Trophoblast cell (in vitro differentiated cells and primary cell): ENCODE data around the gene BICD2.

Experiments used
- DNase-seq, 2 donors: peaks; one replicate each; pipeline ENCODE4 v3.0.0-alpha.2; 2016
- H2AFZ ChIP-seq: 2 replicates; pipeline ENCODE4 v1.6.1; 2013; ENCODE audit warnings: low read length, moderate library complexity, mild to moderate bottlenecking; ENCODE audit not compliant: insufficient read depth, poor library complexity
- H2AK5ac ChIP-seq: 2 replicates; pipeline ENCODE4 v1.6.1; 2013; ENCODE audit warnings: mild to moderate bottlenecking, low read length
- H2BK120ac ChIP-seq: 2 replicates; pipeline ENCODE4 v1.6.1; 2013; ENCODE audit warnings: low read length, mild to moderate bottlenecking, moderate library complexity; ENCODE audit not compliant: insufficient read depth, poor library complexity
- H2BK12ac ChIP-seq: 2 replicates; pipeline ENCODE4 v1.6.1; 2013; ENCODE audit warnings: mild to moderate bottlenecking, low read length, moderate library complexity
- H2BK5ac ChIP-seq: 2 replicates; pipeline ENCODE4 v1.6.1; 2013; ENCODE audit warnings: low read length, low read depth, moderate library complexity, mild to moderate bottlenecking; ENCODE audit not compliant: poor library complexity
- H3K14ac ChIP-seq: 2 replicates; pipeline ENCODE4 v1.6.1; 2013; ENCODE audit warnings: mild to moderate bottlenecking, low read length
- H3K18ac ChIP-seq: 2 replicates; pipeline ENCODE4 v1.6.1; 2013; ENCODE audit warnings: mild to moderate bottlenecking, low read length
- H3K23ac ChIP-seq: 2 replicates; pipeline ENCODE4 v1.6.1; 2013; ENCODE audit warnings: low read length
- H3K27ac ChIP-seq: 2 replicates; pipeline ENCODE4 v1.5.1; 2013; ENCODE audit warnings: low read depth, mild to moderate bottlenecking, inconsistent platforms, low read length, moderate library complexity
- H3K27me3 ChIP-seq: 2 replicates; pipeline ENCODE4 v1.6.1; 2013; ENCODE audit warnings: inconsistent platforms, mild to moderate bottlenecking, low read length, moderate library complexity; ENCODE audit not compliant: insufficient read depth
- H3K36me3 ChIP-seq, 2 experiments: 1 replicate in 1 of 2; 2 replicates in 1 of 2; pipeline ENCODE4 v1.6.1; 2013; ENCODE audit warnings: low read length in 2 of 2, mild to moderate bottlenecking in 2 of 2, moderate library complexity in 1 of 2; ENCODE audit not compliant: insufficient read depth in 2 of 2, control insufficient read depth in 1 of 2
- H3K4ac ChIP-seq: 2 replicates; pipeline ENCODE4 v1.6.1; 2013; ENCODE audit warnings: low read depth, mild to moderate bottlenecking, low read length, moderate library complexity
- H3K4me1 ChIP-seq, 2 experiments: 1 replicate in 1 of 2; 2 replicates in 1 of 2; pipeline ENCODE4 v1.6.1; 2013; ENCODE audit warnings: low read length in 2 of 2, mild to moderate bottlenecking in 2 of 2, moderate library complexity in 1 of 2; ENCODE audit not compliant: insufficient read depth in 2 of 2, control insufficient read depth in 1 of 2
- H3K4me2 ChIP-seq: 2 replicates; pipeline ENCODE4 v1.6.1; 2013; ENCODE audit warnings: inconsistent platforms, mild to moderate bottlenecking, low read length, moderate library complexity
- H3K4me3 ChIP-seq: 2 replicates; pipeline ENCODE4 v1.5.1; 2013; ENCODE audit warnings: mild to moderate bottlenecking, low read depth, low read length, inconsistent platforms
- H3K79me1 ChIP-seq: one replicate; pipeline ENCODE4 v1.6.1; 2013; ENCODE audit warnings: low read length
- H3K79me2 ChIP-seq: 2 replicates; pipeline ENCODE4 v1.6.1; 2013; ENCODE audit warnings: low read length, mild to moderate bottlenecking; ENCODE audit not compliant: control insufficient read depth, insufficient read depth, poor library complexity
- H3K9ac ChIP-seq: 2 replicates; pipeline ENCODE4 v1.6.1; 2013; ENCODE audit warnings: mild to moderate bottlenecking, low read length
- H3K9me3 ChIP-seq: 2 replicates; pipeline ENCODE4 v1.6.1; 2013; ENCODE audit warnings: low read depth, mild to moderate bottlenecking, control low read depth, inconsistent platforms, low read length; ENCODE audit not compliant: insufficient read depth
- H4K12ac ChIP-seq: 2 replicates; pipeline ENCODE4 v1.6.1; 2013; ENCODE audit warnings: low read depth, mild to moderate bottlenecking, low read length, moderate library complexity
- H4K8ac ChIP-seq: 2 replicates; pipeline ENCODE4 v1.6.1; 2013; ENCODE audit warnings: low read depth, mild to moderate bottlenecking, low read length, moderate library complexity
- H4K91ac ChIP-seq: one replicate; pipeline ENCODE4 v1.6.1; 2013; ENCODE audit warnings: low read depth, mild to moderate bottlenecking, low read length, moderate library complexity
- WGBS: extraction: QIAGEN DNeasy Blood & Tissue Kit; methylation state at CpG from one replicate; pipeline ENCODE4 v1.1.7; 2013; ENCODE audit warnings: missing lambda C conversion rate; ENCODE audit not compliant: insufficient read length, insufficient coverage; ENCODE audit errors: extremely low coverage; 5-methylcytosine and 5-hydroxymethylcytosine counted together

Gene BICD2

DNA sequence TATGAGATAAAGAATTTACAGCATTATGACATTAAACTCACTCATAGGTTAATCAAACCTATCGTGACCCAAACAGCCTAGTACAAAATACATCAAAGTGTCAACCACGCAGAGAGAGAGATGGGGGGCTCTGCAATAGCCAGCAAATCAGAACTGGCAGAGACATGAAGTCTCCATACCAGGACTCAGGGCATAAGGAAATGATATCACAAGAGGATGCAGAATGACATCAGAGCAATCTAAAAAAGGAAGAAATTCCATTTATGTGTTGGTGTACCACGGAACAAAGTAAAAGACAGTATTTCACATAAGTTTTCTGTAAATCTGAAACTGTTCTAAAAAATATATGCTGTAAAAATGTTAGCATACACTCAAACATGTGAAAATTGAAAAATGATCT lies 24.6 kb downstream of the BICD2 start:
- H3K27ac ChIP-seq: no peak overlapping the region
- no peak overlapping the region for H3K14ac ChIP-seq
- no peak overlapping the region for H2BK5ac ChIP-seq
- WGBS: no CpG with 5 or more reads among the region's 3 CpGs
- no peaks in the 10 kb centered on the region for H3K36me3 ChIP-seq
- peaks cover 3% of the 10 kb centered on the region for H3K9me3 ChIP-seq
- H3K23ac ChIP-seq: no peak overlapping the region
- H3K4me3 ChIP-seq: no peak overlapping the region
- no peak overlapping the region for H3K9ac ChIP-seq
- H4K91ac ChIP-seq: no peak overlapping the region
- no peak overlapping the region for H2AFZ ChIP-seq
- no peak overlapping the region for H2AK5ac ChIP-seq
- no peaks in the 10 kb centered on the region for H3K27me3 ChIP-seq
- DNase-seq: no peak
- peaks cover 22% of the 10 kb centered on the region for H3K79me2 ChIP-seq
- H3K4ac ChIP-seq: peak overlapping the region; percentile 80
- H3K79me1 ChIP-seq: peaks cover 17% of the 10 kb centered on the region
- H3K4me2 ChIP-seq: no peak overlapping the region
- H4K12ac ChIP-seq: no peak overlapping the region
- H3K18ac ChIP-seq: no peak overlapping the region
- peaks cover 32 to 46% of the 10 kb centered on the region in 2 experiments for H3K4me1 ChIP-seq
- H4K8ac ChIP-seq: no peak overlapping the region
- no peak overlapping the region for H2BK12ac ChIP-seq
- no peak overlapping the region for H2BK120ac ChIP-seq

DNA sequence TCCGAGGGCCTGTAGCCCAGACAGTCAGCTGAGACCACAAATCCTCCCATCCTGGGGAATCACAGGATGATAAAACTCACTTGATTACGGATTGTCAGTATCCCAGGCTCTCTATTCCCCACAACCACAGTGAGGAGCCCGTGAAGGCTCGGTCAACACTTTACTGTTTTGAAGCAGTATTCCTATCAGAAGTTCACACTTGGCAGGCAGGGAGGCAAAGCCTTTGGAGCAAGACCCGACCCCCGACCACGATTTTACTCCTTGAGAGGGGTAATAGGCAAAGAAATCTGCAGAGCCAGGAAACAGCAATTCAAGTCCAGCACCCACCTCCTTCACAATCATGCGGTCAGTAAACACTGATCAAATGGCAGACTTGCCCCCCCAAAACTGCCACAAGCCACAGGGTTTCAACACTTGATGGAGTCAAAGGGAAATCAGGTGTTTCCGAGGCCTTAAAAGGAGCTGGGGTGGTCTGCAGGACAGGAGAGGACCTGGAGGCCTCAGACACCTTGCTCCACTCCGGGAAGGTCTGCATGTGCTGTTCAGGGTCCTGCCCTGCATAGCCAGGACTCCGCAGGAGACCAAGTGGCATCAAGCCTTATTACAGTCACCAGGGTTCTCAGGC lies 25.2 kb downstream of the BICD2 start:
- no CpG with 5 or more reads among the region's 11 CpGs for WGBS
- H4K8ac ChIP-seq: no peak overlapping the region

DNA sequence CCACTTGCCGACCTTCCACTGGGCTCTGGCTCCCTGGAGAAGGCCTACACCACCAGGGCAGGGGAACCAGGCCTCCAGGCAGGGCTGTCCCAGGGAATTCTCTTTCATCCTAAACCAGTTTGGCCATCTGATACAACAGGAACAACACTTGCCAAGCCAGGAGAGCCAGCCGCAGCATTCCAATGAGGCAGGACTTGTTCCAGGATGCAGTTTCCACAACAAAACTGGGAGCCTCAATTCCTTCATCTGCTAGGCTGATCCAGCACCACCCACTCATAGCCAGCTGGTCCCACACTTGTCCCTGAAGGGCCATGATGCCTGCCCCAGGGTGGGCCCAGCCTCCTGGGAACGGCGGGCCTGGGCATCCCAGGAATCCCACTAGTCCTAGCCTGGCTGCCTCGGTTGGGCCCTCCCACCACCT lies 26.0 kb downstream of the BICD2 start:
- peak overlapping the region; percentile 55 for H4K91ac ChIP-seq

More for the DNA sequence above, 25.2 kb downstream of the BICD2 start:
- H2AFZ ChIP-seq: peak overlapping the region; percentile 28
- H2AK5ac ChIP-seq: no peak overlapping the region
- H4K91ac ChIP-seq: peak overlapping the region; percentile 55
- H3K79me1 ChIP-seq: peaks cover 20% of the 10 kb centered on the region
- peaks cover 3% of the 10 kb centered on the region for H3K9me3 ChIP-seq
- H3K27ac ChIP-seq: peak overlapping the region; percentile 84
- no peak overlapping the region for H3K4me2 ChIP-seq
- no peaks in the 10 kb centered on the region for H3K36me3 ChIP-seq
- H3K4me3 ChIP-seq: no peak overlapping the region
- peak overlapping the region; percentile 24 for H2BK12ac ChIP-seq
- peak overlapping the region; percentile 17 for H3K23ac ChIP-seq
- no peaks in the 10 kb centered on the region for H3K27me3 ChIP-seq
- peak overlapping the region; percentile 36 for H2BK120ac ChIP-seq
- no peak overlapping the region for H3K9ac ChIP-seq
- H3K14ac ChIP-seq: no peak overlapping the region
- H3K18ac ChIP-seq: peak overlapping the region; percentile 47
- DNase-seq: no peak
- peaks cover 25% of the 10 kb centered on the region for H3K79me2 ChIP-seq
- H3K4me1 ChIP-seq: peaks cover 37 to 51% of the 10 kb centered on the region in 2 experiments
- peak overlapping the region; percentile 70 for H2BK5ac ChIP-seq
- peak overlapping the region; percentile 80 for H3K4ac ChIP-seq
- H4K12ac ChIP-seq: no peak overlapping the region

DNA sequence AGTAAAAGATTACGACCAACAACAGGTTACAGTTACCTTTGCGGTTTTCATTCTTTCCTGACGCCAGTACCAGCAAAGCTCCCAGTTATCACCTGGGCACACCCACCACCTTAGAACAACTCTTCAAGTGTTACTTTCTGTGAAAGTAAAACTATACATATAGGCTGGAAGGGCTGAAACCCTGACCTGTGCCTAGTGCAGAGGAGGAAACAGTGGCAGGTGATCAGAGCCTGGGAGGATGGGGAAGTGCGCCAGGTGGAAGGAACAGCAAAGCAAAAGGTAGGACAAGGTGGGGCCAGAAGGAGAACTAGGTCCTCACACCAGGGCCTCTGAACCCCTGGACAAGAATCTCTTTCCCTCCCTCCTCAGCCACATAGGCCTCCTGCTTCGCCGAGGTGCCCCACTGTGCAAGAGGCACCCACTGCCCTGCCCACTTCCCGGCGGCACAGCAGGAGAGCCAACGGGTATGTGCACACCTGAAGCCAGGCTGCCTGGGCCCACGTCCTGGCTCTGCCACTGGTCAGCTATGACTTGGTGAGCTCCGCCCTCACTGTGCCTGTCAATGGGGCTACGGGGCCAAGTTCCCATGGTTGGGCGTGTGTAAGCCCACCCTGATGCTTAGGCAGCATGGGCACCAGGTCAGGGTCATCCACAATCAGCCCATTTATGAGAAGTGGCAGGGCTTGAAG lies 26.9 kb downstream of the BICD2 start:
- Histone ChIP-seq H3K9me3 (peaks cover 2% of the 10 kb centered on the region), H3K23ac (no peak overlapping the region), H3K79me1 (peaks cover 20% of the 10 kb centered on the region), H3K79me2 (peaks cover 23% of the 10 kb centered on the region), H2AK5ac (peak overlapping the region; percentile 5), H3K9ac (no peak overlapping the region), H2BK5ac (peak overlapping the region; percentile 58), H3K18ac (peak overlapping the region; percentile 43), H4K8ac (peak overlapping the region; percentile 28), H2AFZ (peak overlapping the region; percentile 21), H3K4me2 (no peak overlapping the region), H2BK120ac (peak overlapping the region; percentile 39), H4K91ac (peak overlapping the region; percentile 40), H2BK12ac (no peak overlapping the region), H3K4me3 (peak overlapping the region; percentile 0), H4K12ac (no peak overlapping the region), H3K14ac (peak overlapping the region; percentile 8), H3K4me1 (peaks cover 38 to 49% of the 10 kb centered on the region in 2 experiments), H3K36me3 (no peaks in the 10 kb centered on the region), H3K27me3 (no peaks in the 10 kb centered on the region), H3K27ac (peak overlapping the region; percentile 49), H3K4ac (peak overlapping the region; percentile 33)
- DNase-seq: no peak
- no CpG with 5 or more reads among the region's 13 CpGs for WGBS

More for the DNA sequence above, 26.0 kb downstream of the BICD2 start:
- peak; percentile 66 to 84 for DNase-seq
- no peak overlapping the region for H3K9ac ChIP-seq
- peak overlapping the region; percentile 46 for H2BK120ac ChIP-seq
- H2BK12ac ChIP-seq: peak overlapping the region; percentile 20
- H3K23ac ChIP-seq: no peak overlapping the region
- H3K4me1 ChIP-seq: peaks cover 38 to 49% of the 10 kb centered on the region in 2 experiments
- no peak overlapping the region for H3K4me3 ChIP-seq
- no peak overlapping the region for H3K4me2 ChIP-seq
- H3K79me1 ChIP-seq: peaks cover 20% of the 10 kb centered on the region
- peaks cover 23% of the 10 kb centered on the region for H3K79me2 ChIP-seq
- H2AK5ac ChIP-seq: peak overlapping the region; percentile 49
- H3K4ac ChIP-seq: peak overlapping the region; percentile 51
- H3K27ac ChIP-seq: peak overlapping the region; percentile 84
- peak overlapping the region; percentile 14 for H4K8ac ChIP-seq
- peaks cover 2% of the 10 kb centered on the region for H3K9me3 ChIP-seq
- H3K18ac ChIP-seq: peak overlapping the region; percentile 88
- no CpG with 5 or more reads among the region's 5 CpGs for WGBS
- H2AFZ ChIP-seq: peak overlapping the region; percentile 9
- H3K14ac ChIP-seq: peak overlapping the region; percentile 83
- H2BK5ac ChIP-seq: peak overlapping the region; percentile 70
- no peaks in the 10 kb centered on the region for H3K36me3 ChIP-seq
- H4K12ac ChIP-seq: no peak overlapping the region
- H3K27me3 ChIP-seq: no peaks in the 10 kb centered on the region
